GM21381 (cell line): ENCODE results near the gene PDE9A.

Experiments
- ATAC-seq: cut with Tn5 transposase; IDR thresholded peaks from one replicate; pipeline ENCODE4 v1.9.1; 2021; ENCODE audit warnings: mild to moderate bottlenecking, moderate library complexity; ENCODE audit not compliant: unreplicated experiment

PDE9A gene

GRCh38 chr21:42767561-42767835, 114.1 kb downstream of the PDE9A start:
- no peak for ATAC-seq

GRCh38 chr21:42768324-42769121, 115.1 kb downstream of the PDE9A start:
- no peak for ATAC-seq

- ATAC-seq: no peak
These were observed 115.9 kb downstream of the PDE9A start for GRCh38 chr21:42769183-42769819.

- ATAC-seq: no peak
These were observed 116.6 kb downstream of the PDE9A start for GRCh38 chr21:42769820-42770716.

GRCh38 chr21:42770717-42771502, 117.5 kb downstream of the PDE9A start:
- ATAC-seq: no peak

- ATAC-seq: no peak
These were observed 118.0 kb downstream of the PDE9A start for GRCh38 chr21:42771503-42771805.

- no peak for ATAC-seq
These were observed 121.7 kb downstream of the PDE9A start for GRCh38 chr21:42775123-42775522.

- ATAC-seq: no peak
These were observed 122.5 kb downstream of the PDE9A start for GRCh38 chr21:42775891-42776290.

GRCh38 chr21:42777064-42777756, 123.8 kb downstream of the PDE9A start:
- no peak for ATAC-seq

GRCh38 chr21:42777757-42778344, 124.4 kb downstream of the PDE9A start:
- ATAC-seq: no peak

- ATAC-seq: no peak
These were observed 126.0 kb downstream of the PDE9A start for GRCh38 chr21:42779431-42779861.

- no peak for ATAC-seq
These were observed 127.2 kb downstream of the PDE9A start for GRCh38 chr21:42780617-42781016.

GRCh38 chr21:42781150-42781970, 127.9 kb downstream of the PDE9A start:
- ATAC-seq: no peak

- ATAC-seq: no peak
These were observed 128.7 kb downstream of the PDE9A start for GRCh38 chr21:42781971-42782722.

- no peak for ATAC-seq
These were observed 129.4 kb downstream of the PDE9A start for GRCh38 chr21:42782723-42783242.

GRCh38 chr21:42784276-42784675, 130.9 kb downstream of the PDE9A start:
- ATAC-seq: no peak

GRCh38 chr21:42784896-42785451, 131.6 kb downstream of the PDE9A start:
- ATAC-seq: no peak
